Stimulated activated CD4-positive, alpha-beta T cell treated with anti-CD3 and anti-CD28 coated beads, Interleukin-15, amount 100 ng/mL, for 24 hours (primary cell): ENCODE measurements around the gene PTP4A2.

Experiments used
- DNase-seq: peaks from one replicate; pipeline ENCODE4 v3.0.0-alpha.2; 2020

The PTP4A2 gene

GRCh38 chr1:31938184-31938975, at the start of gene PTP4A2:
TSS of gene PTP4A2 (minus strand) at chr1:31938368. CDS start at chr1:31919065, 19,303 bp downstream.
- peak; percentile 95 for DNase-seq

- DNase-seq, result no peak
Observed at GRCh38 chr1:31987135-31987619, 49.0 kb upstream of the PTP4A2 start.

GRCh38 chr1:31985430-31985829, 47.3 kb upstream of the PTP4A2 start:
- no peak for DNase-seq

- peak; percentile 43 for DNase-seq
Observed at GRCh38 chr1:31984419-31985347, 46.5 kb upstream of the PTP4A2 start.

GRCh38 chr1:31981972-31982371, 43.8 kb upstream of the PTP4A2 start:
- DNase-seq, result peak; percentile 16

- DNase-seq, result no peak
Observed at GRCh38 chr1:31981456-31981839, 43.3 kb upstream of the PTP4A2 start.

GRCh38 chr1:31980835-31981455, 42.8 kb upstream of the PTP4A2 start:
- DNase-seq, result no peak

- no peak for DNase-seq
Observed at GRCh38 chr1:31978843-31979400, 40.8 kb upstream of the PTP4A2 start.

GRCh38 chr1:31977385-31978131, 39.4 kb upstream of the PTP4A2 start:
- no peak for DNase-seq

- DNase-seq, result no peak
Observed at GRCh38 chr1:31976401-31976800, 38.2 kb upstream of the PTP4A2 start.

GRCh38 chr1:31970873-31971272, 32.7 kb upstream of the PTP4A2 start:
- no peak for DNase-seq

- no peak for DNase-seq
Observed at GRCh38 chr1:31961536-31961935, 23.4 kb upstream of the PTP4A2 start.

- no peak for DNase-seq
Observed at GRCh38 chr1:31959521-31960340, 21.6 kb upstream of the PTP4A2 start.

GRCh38 chr1:31957701-31958674, 19.8 kb upstream of the PTP4A2 start:
- peak; percentile 78 for DNase-seq

- peak; percentile 90 for DNase-seq
Observed at GRCh38 chr1:31955917-31956736, 18.0 kb upstream of the PTP4A2 start.

- no peak for DNase-seq
Observed at GRCh38 chr1:31954607-31955283, 16.6 kb upstream of the PTP4A2 start.

- no peak for DNase-seq
Observed at GRCh38 chr1:31952825-31953220, 14.7 kb upstream of the PTP4A2 start.

GRCh38 chr1:31951276-31951675, 13.1 kb upstream of the PTP4A2 start:
- DNase-seq, result no peak
